ENCODE results near the gene RBM47.
A peak's percentile ranks its signal among the peaks of the same experiment; 100 is the strongest.
"Not testable (repeated sequence)": the region's sequence is repeated elsewhere in the genome, so short reads cannot be mapped to it uniquely, and the experiment has no call there.

RBM47 gene

GRCh38 chr4:40526741-40527140 lies 102.9 kb downstream of the RBM47 start:
- DNase-seq: no peak

- DNase-seq: no peak
These were observed 103.7 kb downstream of the RBM47 start for GRCh38 chr4:40525752-40526598.

GRCh38 chr4:40524366-40525041 lies 105.2 kb downstream of the RBM47 start:
- no peak for DNase-seq

- DNase-seq: no peak
These were observed 106.1 kb downstream of the RBM47 start for GRCh38 chr4:40523581-40523980.

- DNase-seq: no peak
These were observed 107.7 kb downstream of the RBM47 start for GRCh38 chr4:40521957-40522356.

- no peak for DNase-seq
These were observed 109.1 kb downstream of the RBM47 start for GRCh38 chr4:40520533-40520932.

GRCh38 chr4:40517081-40517480 lies 112.6 kb downstream of the RBM47 start:
- DNase-seq: not testable (repeated sequence)

- no peak for DNase-seq
These were observed 113.0 kb downstream of the RBM47 start for GRCh38 chr4:40516651-40517050.

- peak; percentile 44 to 70 (median 47) for DNase-seq
These were observed 114.0 kb downstream of the RBM47 start for GRCh38 chr4:40515398-40516293.

GRCh38 chr4:40515037-40515397 lies 114.6 kb downstream of the RBM47 start:
- no peak for DNase-seq

GRCh38 chr4:40514497-40514951 lies 115.1 kb downstream of the RBM47 start:
- no peak for DNase-seq

- no peak for DNase-seq
These were observed 118.5 kb downstream of the RBM47 start for GRCh38 chr4:40511036-40511614.

- DNase-seq: no peak
These were observed 121.7 kb downstream of the RBM47 start for GRCh38 chr4:40507977-40508376.

- DNase-seq: no peak
These were observed 123.2 kb downstream of the RBM47 start for GRCh38 chr4:40506492-40506891.

GRCh38 chr4:40506066-40506465 lies 123.6 kb downstream of the RBM47 start:
- no peak for DNase-seq

- DNase-seq: peak in 3 of 4 experiments; percentile 17 to 72 (median 67)
These were observed 126.7 kb downstream of the RBM47 start for GRCh38 chr4:40502934-40503333.

GRCh38 chr4:40502220-40502619 lies 127.4 kb downstream of the RBM47 start:
- peak; percentile 61 to 86 (median 73) for DNase-seq

GRCh38 chr4:40500781-40501180 lies 128.9 kb downstream of the RBM47 start:
- no peak for DNase-seq

- DNase-seq: no peak
These were observed 136.5 kb downstream of the RBM47 start for GRCh38 chr4:40493160-40493559.

GRCh38 chr4:40492691-40493090 lies 137.0 kb downstream of the RBM47 start:
- peak in 2 of 4 experiments; percentile 27 to 40 for DNase-seq

- DNase-seq: no peak
These were observed 139.2 kb downstream of the RBM47 start for GRCh38 chr4:40490481-40490880.

- peak in 1 of 4 experiments; percentile 17 for DNase-seq
These were observed 139.7 kb downstream of the RBM47 start for GRCh38 chr4:40489961-40490360.
